Activated CD8-positive, alpha-beta T cell treated with anti-CD3 and anti-CD28 coated beads, Interleukin-2, amount 10 ng/mL, durations not matched to agents 7 days and 5 days (primary cell): ENCODE data around the gene RTN4R. TPM values are rescaled to one million over a fixed set of nuclear protein-coding genes. Genes with fewer than 3 reads are reported as not detected.
A peak's percentile ranks its signal among the peaks of the same experiment; 100 is the strongest.

Source experiments
- ATAC-seq: fragments of 150-1000 bp; cut with Tn5 transposase; one replicate; pipeline ENCODE4 v1.10.0; 2021; ENCODE audit warnings: moderate library complexity
- CTCF ChIA-PET: fragments of 350-600 bp; sonication (Branson Sonifier 250); formaldehyde crosslinking; loops from one replicate; lab custom pipeline; 2021; ENCODE audit warnings: antibody characterized with exemption; lab: Charles Lee
- POLR2A ChIA-PET: fragments of 350-600 bp; sonication (Branson Sonifier 250); formaldehyde crosslinking; loops from one replicate; lab custom pipeline; 2021; ENCODE audit warnings: antibody characterized with exemption; lab: Charles Lee
- DNase-seq: peaks from one replicate; pipeline ENCODE4 v3.0.0-alpha.2; 2020
- H3K27ac Mint-ChIP-seq: one replicate; pipeline ENCODE4 v1.8.0; 2021; ENCODE audit warnings: mild to moderate bottlenecking, mixed read lengths
- H3K27me3 Mint-ChIP-seq: one replicate; pipeline ENCODE4 v1.8.0; 2021; ENCODE audit warnings: low read depth, mixed read lengths
- H3K36me3 Mint-ChIP-seq: one replicate; pipeline ENCODE4 v1.8.0; 2021; ENCODE audit warnings: low read depth, mixed read lengths
- H3K4me1 Mint-ChIP-seq: one replicate; pipeline ENCODE4 v1.8.0; 2021; ENCODE audit warnings: low read depth, mixed read lengths
- H3K4me3 Mint-ChIP-seq: one replicate; pipeline ENCODE4 v1.8.0; 2021; ENCODE audit warnings: mild to moderate bottlenecking, mixed read lengths
- H3K9me3 Mint-ChIP-seq: one replicate; pipeline ENCODE4 v1.8.0; 2022; ENCODE audit warnings: mixed read lengths; ENCODE audit not compliant: insufficient read depth
- total RNA-seq, 2 experiments: library from RNA; stranded (reverse); gene quantifications; one replicate each; pipeline ENCODE4 v1.2.3, GENCODE V29; 2021

Gene RTN4R
- total RNA-seq, 2 experiments from 2014 or later = 3.7 to 3.8 TPM

- Mint-ChIP-seq H3K27ac (peak overlapping the region; percentile 93), H3K4me3 (peak overlapping the region; percentile 92), H3K4me1 (peaks cover 20% of the 10 kb centered on the region), H3K9me3 (no peaks in the 10 kb centered on the region), H3K36me3 (no peaks in the 10 kb centered on the region), H3K27me3 (no peaks in the 10 kb centered on the region)
- peak; percentile 52 for ATAC-seq
- peak; percentile 42 for DNase-seq
- POLR2A ChIA-PET = interaction anchor here (1.1 kb wide), 1 partner anchor 32 kb away, joined by 4 read pairs; no protein-coding TSS in a partner anchor
- CTCF ChIA-PET = interaction anchor here (1.6 to 3.0 kb wide), 2 partner anchors 32 to 50 kb away, joined by 5 to 16 read pairs; no protein-coding TSS in a partner anchor
Observed at GRCh38 chr22:20206709-20207215, 61.4 kb downstream of the RTN4R start.

GRCh38 chr22:20205964-20206708 lies 62.0 kb downstream of the RTN4R start:
- no peaks in the 10 kb centered on the region for H3K27me3 Mint-ChIP-seq
- H3K27ac Mint-ChIP-seq = peak overlapping the region; percentile 93
- H3K36me3 Mint-ChIP-seq = no peaks in the 10 kb centered on the region
- no peaks in the 10 kb centered on the region for H3K9me3 Mint-ChIP-seq
- H3K4me3 Mint-ChIP-seq = peak overlapping the region; percentile 92
- POLR2A ChIA-PET = no interaction called here
- DNase-seq = peak; percentile 84
- CTCF ChIA-PET = interaction anchor here (1.6 to 3.0 kb wide), 2 partner anchors 32 to 49 kb away, joined by 5 to 16 read pairs; no protein-coding TSS in a partner anchor
- H3K4me1 Mint-ChIP-seq = peaks cover 20% of the 10 kb centered on the region
- ATAC-seq = peak; percentile 93

GRCh38 chr22:20205464-20205963 lies 62.6 kb downstream of the RTN4R start:
- Mint-ChIP-seq H3K27ac (peak overlapping the region; percentile 93), H3K4me1 (peaks cover 20% of the 10 kb centered on the region), H3K4me3 (peak overlapping the region; percentile 92), H3K36me3 (no peaks in the 10 kb centered on the region), H3K27me3 (no peaks in the 10 kb centered on the region), H3K9me3 (no peaks in the 10 kb centered on the region)
- CTCF ChIA-PET = interaction anchor here (1.6 to 3.0 kb wide), 2 partner anchors 33 to 48 kb away, joined by 5 to 16 read pairs; no protein-coding TSS in a partner anchor
- ATAC-seq (no peak), DNase-seq (no peak)
- POLR2A ChIA-PET = no interaction called here

- ChIA-PET POLR2A (no interaction called here), CTCF (no interaction called here)
- Mint-ChIP-seq H3K9me3 (no peaks in the 10 kb centered on the region), H3K4me3 (no peak overlapping the region), H3K27ac (peak overlapping the region; percentile 55), H3K36me3 (no peaks in the 10 kb centered on the region), H3K27me3 (no peaks in the 10 kb centered on the region), H3K4me1 (peaks cover 20% of the 10 kb centered on the region)
- ATAC-seq = no peak
- DNase-seq = no peak
Observed at GRCh38 chr22:20204806-20205205, 63.3 kb downstream of the RTN4R start.

- Mint-ChIP-seq H3K27ac (peak overlapping the region; percentile 55), H3K4me3 (no peak overlapping the region), H3K4me1 (peaks cover 20% of the 10 kb centered on the region), H3K27me3 (no peaks in the 10 kb centered on the region), H3K9me3 (no peaks in the 10 kb centered on the region), H3K36me3 (no peaks in the 10 kb centered on the region)
- POLR2A ChIA-PET = no interaction called here
- CTCF ChIA-PET = interaction anchor here (0.8 kb wide), 1 partner anchor 34 kb away, joined by 3 read pairs; no protein-coding TSS in a partner anchor
- ATAC-seq (no peak), DNase-seq (no peak)
Observed at GRCh38 chr22:20204311-20204710, 63.8 kb downstream of the RTN4R start.

- POLR2A ChIA-PET = no interaction called here
- CTCF ChIA-PET = interaction anchor here (0.8 kb wide), 1 partner anchor 35 kb away, joined by 3 read pairs; no protein-coding TSS in a partner anchor
- H3K27me3 Mint-ChIP-seq = no peaks in the 10 kb centered on the region
- DNase-seq (no peak), ATAC-seq (no peak)
- H3K4me3 Mint-ChIP-seq = no peak overlapping the region
- H3K36me3 Mint-ChIP-seq = no peaks in the 10 kb centered on the region
- no peaks in the 10 kb centered on the region for H3K9me3 Mint-ChIP-seq
- H3K4me1 Mint-ChIP-seq = peaks cover 20% of the 10 kb centered on the region
- H3K27ac Mint-ChIP-seq = no peak overlapping the region
Observed at GRCh38 chr22:20203552-20204201, 64.4 kb downstream of the RTN4R start.

GRCh38 chr22:20203142-20203551 lies 65.0 kb downstream of the RTN4R start:
- DNase-seq = no peak
- no peak overlapping the region for H3K27ac Mint-ChIP-seq
- H3K27me3 Mint-ChIP-seq = no peaks in the 10 kb centered on the region

GRCh38 chr22:20201837-20202392 lies 66.2 kb downstream of the RTN4R start:
- Mint-ChIP-seq H3K4me1 (peaks cover 10% of the 10 kb centered on the region), H3K36me3 (no peaks in the 10 kb centered on the region), H3K4me3 (no peak overlapping the region), H3K27me3 (no peaks in the 10 kb centered on the region), H3K9me3 (no peaks in the 10 kb centered on the region), H3K27ac (no peak overlapping the region)
- ATAC-seq (no peak), DNase-seq (no peak)
- ChIA-PET CTCF (interaction anchor here (0.5 kb wide), 1 partner anchor 512 kb away, joined by 3 read pairs; no protein-coding TSS in a partner anchor), POLR2A (interaction anchor here (0.7 kb wide), 1 partner anchor 37 kb away, joined by 3 read pairs; no protein-coding TSS in a partner anchor)

More at GRCh38 chr22:20203142-20203551, 65.0 kb downstream of the RTN4R start:
- Mint-ChIP-seq H3K36me3 (no peaks in the 10 kb centered on the region), H3K4me3 (no peak overlapping the region), H3K4me1 (peaks cover 20% of the 10 kb centered on the region), H3K9me3 (no peaks in the 10 kb centered on the region)
- no peak for ATAC-seq
- ChIA-PET POLR2A (no interaction called here), CTCF (no interaction called here)

GRCh38 chr22:20199906-20200305 lies 68.2 kb downstream of the RTN4R start:
- H3K27me3 Mint-ChIP-seq = no peaks in the 10 kb centered on the region

GRCh38 chr22:20199413-20199842 lies 68.7 kb downstream of the RTN4R start:
- Mint-ChIP-seq H3K9me3 (no peaks in the 10 kb centered on the region), H3K4me1 (no peaks in the 10 kb centered on the region), H3K4me3 (no peak overlapping the region), H3K36me3 (no peaks in the 10 kb centered on the region), H3K27me3 (no peaks in the 10 kb centered on the region), H3K27ac (no peak overlapping the region)
- DNase-seq (no peak), ATAC-seq (no peak)
- ChIA-PET CTCF (no interaction called here), POLR2A (no interaction called here)

More at GRCh38 chr22:20199906-20200305, 68.2 kb downstream of the RTN4R start:
- Mint-ChIP-seq H3K27ac (no peak overlapping the region), H3K9me3 (no peaks in the 10 kb centered on the region), H3K36me3 (no peaks in the 10 kb centered on the region), H3K4me3 (no peak overlapping the region), H3K4me1 (no peaks in the 10 kb centered on the region)
- DNase-seq (no peak), ATAC-seq (no peak)
- POLR2A ChIA-PET = no interaction called here
- CTCF ChIA-PET = no interaction called here

- Mint-ChIP-seq H3K27ac (no peak overlapping the region), H3K4me3 (no peak overlapping the region), H3K36me3 (no peaks in the 10 kb centered on the region), H3K27me3 (no peaks in the 10 kb centered on the region), H3K9me3 (no peaks in the 10 kb centered on the region), H3K4me1 (no peaks in the 10 kb centered on the region)
- CTCF ChIA-PET = no interaction called here
- ATAC-seq (no peak), DNase-seq (no peak)
- POLR2A ChIA-PET = no interaction called here
Observed at GRCh38 chr22:20198557-20199319, 69.4 kb downstream of the RTN4R start.
